GM18498 (cell line): ENCODE results near the gene POLD3.
"Not testable (repeated sequence)": the region's sequence is repeated elsewhere in the genome, so short reads cannot be mapped to it uniquely, and the experiment has no call there.

Experiments
- ATAC-seq: cut with Tn5 transposase; IDR thresholded peaks from one replicate; pipeline ENCODE4 v1.9.1; 2021; ENCODE audit warnings: mild to moderate bottlenecking, moderate library complexity; ENCODE audit not compliant: unreplicated experiment

Gene POLD3

GRCh38 chr11:74633406-74634393 lies 41.3 kb downstream of the POLD3 start:
- no peak for ATAC-seq

- ATAC-seq, result no peak
Observed at GRCh38 chr11:74634537-74634936, 42.2 kb downstream of the POLD3 start.

GRCh38 chr11:74636630-74637184 lies 44.3 kb downstream of the POLD3 start:
- ATAC-seq, result no peak

- ATAC-seq, result no peak
Observed at GRCh38 chr11:74637700-74638099, 45.3 kb downstream of the POLD3 start.

- ATAC-seq, result no peak
Observed at GRCh38 chr11:74638869-74639268, 46.5 kb downstream of the POLD3 start.

- no peak for ATAC-seq
Observed at GRCh38 chr11:74639533-74639932, 47.2 kb downstream of the POLD3 start.

- ATAC-seq, result no peak
Observed at GRCh38 chr11:74641289-74641688, 48.9 kb downstream of the POLD3 start.

- ATAC-seq, result no peak
Observed at GRCh38 chr11:74641905-74642304, 49.5 kb downstream of the POLD3 start.

GRCh38 chr11:74642912-74643311 lies 50.5 kb downstream of the POLD3 start:
- ATAC-seq, result no peak

GRCh38 chr11:74644081-74644480 lies 51.7 kb downstream of the POLD3 start:
- no peak for ATAC-seq

GRCh38 chr11:74646215-74646614 lies 53.8 kb downstream of the POLD3 start:
- no peak for ATAC-seq

- ATAC-seq, result no peak
Observed at GRCh38 chr11:74646954-74647353, 54.6 kb downstream of the POLD3 start.

- no peak for ATAC-seq
Observed at GRCh38 chr11:74647404-74647803, 55.0 kb downstream of the POLD3 start.

- ATAC-seq, result no peak
Observed at GRCh38 chr11:74647831-74648230, 55.4 kb downstream of the POLD3 start.

- no peak for ATAC-seq
Observed at GRCh38 chr11:74648894-74649293, 56.5 kb downstream of the POLD3 start.

- no peak for ATAC-seq
Observed at GRCh38 chr11:74650498-74650897, 58.1 kb downstream of the POLD3 start.

- no peak for ATAC-seq
Observed at GRCh38 chr11:74654976-74655375, 62.6 kb downstream of the POLD3 start.

GRCh38 chr11:74659124-74659523 lies 66.7 kb downstream of the POLD3 start:
- ATAC-seq, result not testable (repeated sequence)

- ATAC-seq, result no peak
Observed at GRCh38 chr11:74662487-74663103, 70.2 kb downstream of the POLD3 start.

GRCh38 chr11:74663315-74663714 lies 70.9 kb downstream of the POLD3 start:
- no peak for ATAC-seq

- ATAC-seq, result no peak
Observed at GRCh38 chr11:74669211-74670160, 77.1 kb downstream of the POLD3 start.
